ENCODE results near the gene GPATCH1.

Gene GPATCH1

GRCh38 chr19:33171222-33171795, 90.3 kb downstream of the GPATCH1 start:
- no peaks in the 10 kb centered on the region for H3K36me3 ChIP-seq (ENCODE audit: insufficient read depth, low read length)
- no peak overlapping the region for H2AFZ ChIP-seq (ENCODE audit: low read length)
- no peaks in the 10 kb centered on the region for H4K20me1 ChIP-seq (ENCODE audit: insufficient read depth, low read length, poor library complexity, severe bottlenecking)
- no peak overlapping the region for H3K4me3 ChIP-seq (ENCODE audit: low read length, poor library complexity, severe bottlenecking)
- H3K9me3 ChIP-seq (ENCODE audit: insufficient read depth, low read depth, low read length), result peaks cover 5% of the 10 kb centered on the region; the same call in 1 of the 2 replicates
- H3K4me2 ChIP-seq (ENCODE audit: low read depth, low read length, poor library complexity, severe bottlenecking), result no peak overlapping the region
- H3K9ac ChIP-seq (ENCODE audit: low read depth, low read length, poor library complexity, severe bottlenecking), result no peak overlapping the region
- H3K27me3 ChIP-seq (ENCODE audit: insufficient read depth, low read length, poor library complexity, severe bottlenecking), result no peaks in the 10 kb centered on the region
- H3K79me2 ChIP-seq (ENCODE audit: insufficient read depth, low read length), result peaks cover 13% of the 10 kb centered on the region; the same call in 1 of the 2 replicates
- no peaks in the 10 kb centered on the region for H3F3A ChIP-seq (ENCODE audit: low read depth)
- TF ChIP-seq EZH2phosphoT487 (IDR thresholded peaks at IDR 0.05; ENCODE audit: borderline replicate concordance) (no peak), CTCF (conservative IDR thresholded peaks at IDR 0.05; ENCODE audit: low read length) (no peak)
- peaks cover 21% of the 10 kb centered on the region for H3K4me1 ChIP-seq (ENCODE audit: insufficient read depth, low read length, poor library complexity, severe bottlenecking)
- H3K9me2 ChIP-seq (replicated peaks; ENCODE audit: low read depth, low read length), result no peaks in the 10 kb centered on the region

- no peak overlapping the region for H3K4me2 ChIP-seq (ENCODE audit: low read depth, low read length, poor library complexity, severe bottlenecking)
- H3K4me1 ChIP-seq (ENCODE audit: insufficient read depth, low read length, poor library complexity, severe bottlenecking), result peaks cover 22% of the 10 kb centered on the region
- H3K9ac ChIP-seq (ENCODE audit: low read depth, low read length, poor library complexity, severe bottlenecking), result no peak overlapping the region
- no peak overlapping the region for H2AFZ ChIP-seq (ENCODE audit: low read length)
- no peaks in the 10 kb centered on the region for H3K36me3 ChIP-seq (ENCODE audit: insufficient read depth, low read length)
- H3K4me3 ChIP-seq (ENCODE audit: low read length, poor library complexity, severe bottlenecking), result no peak overlapping the region
- peaks cover 5% of the 10 kb centered on the region; the same call in 1 of the 2 replicates for H3K9me3 ChIP-seq (ENCODE audit: insufficient read depth, low read depth, low read length)
- TF ChIP-seq EZH2phosphoT487 (IDR thresholded peaks at IDR 0.05; ENCODE audit: borderline replicate concordance) (no peak), CTCF (conservative IDR thresholded peaks at IDR 0.05; ENCODE audit: low read length) (no peak)
- H3K9me2 ChIP-seq (replicated peaks; ENCODE audit: low read depth, low read length), result no peaks in the 10 kb centered on the region
- H3K79me2 ChIP-seq (ENCODE audit: insufficient read depth, low read length), result peaks cover 16% of the 10 kb centered on the region; the same call in 1 of the 2 replicates
- H4K20me1 ChIP-seq (ENCODE audit: insufficient read depth, low read length, poor library complexity, severe bottlenecking), result no peaks in the 10 kb centered on the region
- H3K27me3 ChIP-seq (ENCODE audit: insufficient read depth, low read length, poor library complexity, severe bottlenecking), result no peaks in the 10 kb centered on the region
- H3F3A ChIP-seq (ENCODE audit: low read depth), result no peaks in the 10 kb centered on the region
Measured at GRCh38 chr19:33171916-33172359, 91.0 kb downstream of the GPATCH1 start.

GRCh38 chr19:33174186-33174585, 93.2 kb downstream of the GPATCH1 start:
- Histone ChIP-seq H3K79me2 (ENCODE audit: insufficient read depth, low read length) (peaks cover 16% of the 10 kb centered on the region; the same call in 1 of the 2 replicates), H3K4me1 (ENCODE audit: insufficient read depth, low read length, poor library complexity, severe bottlenecking) (peaks cover 27% of the 10 kb centered on the region), H3K4me2 (ENCODE audit: low read depth, low read length, poor library complexity, severe bottlenecking) (peak overlapping the region; percentile 37), H3K9me2 (replicated peaks; ENCODE audit: low read depth, low read length) (no peaks in the 10 kb centered on the region), H2AFZ (ENCODE audit: low read length) (no peak overlapping the region), H3K36me3 (ENCODE audit: insufficient read depth, low read length) (no peaks in the 10 kb centered on the region), H3K9me3 (ENCODE audit: insufficient read depth, low read depth, low read length) (no peaks in the 10 kb centered on the region), H3K27me3 (ENCODE audit: insufficient read depth, low read length, poor library complexity, severe bottlenecking) (no peaks in the 10 kb centered on the region), H4K20me1 (ENCODE audit: insufficient read depth, low read length, poor library complexity, severe bottlenecking) (no peaks in the 10 kb centered on the region), H3K9ac (ENCODE audit: low read depth, low read length, poor library complexity, severe bottlenecking) (no peak overlapping the region), H3F3A (ENCODE audit: low read depth) (no peaks in the 10 kb centered on the region), H3K4me3 (ENCODE audit: low read length, poor library complexity, severe bottlenecking) (peak overlapping the region; percentile 10)
- no peak for TF ChIP-seq EZH2phosphoT487 (IDR thresholded peaks at IDR 0.05; ENCODE audit: borderline replicate concordance)
- TF ChIP-seq CTCF (conservative IDR thresholded peaks at IDR 0.05; ENCODE audit: low read length), result no peak

Measured in Loucy (cell line).